GM23338 (cell line): ENCODE data around the gene PSMD12. TPM values are rescaled to one million over a fixed set of nuclear protein-coding genes. Genes with fewer than 3 reads are reported as not detected.

ENCODE experiments used
- ATAC-seq: fragments of 200-7000 bp; cut with Tn5 transposase; 3 replicates; pipeline ENCODE4 v1.9.1; 2020
- DNase-seq: peaks from one replicate; pipeline ENCODE4 v3.0.0-alpha.2; 2015; ENCODE audit warnings: low spot score
- H2AFZ ChIP-seq: fragments of 200-600 bp; sonication (generic); 2 replicates; pipeline ENCODE4 v1.8.0; 2016; ENCODE audit warnings: antibody characterized with exemption, mild to moderate bottlenecking, moderate library complexity
- H3F3A ChIP-seq: fragments of 200-600 bp; sonication (generic); replicated peaks from 2 replicates; pipeline ENCODE4 v1.8.0; 2017; ENCODE audit warnings: antibody characterized with exemption, mixed run types, low read depth
- H3K27ac ChIP-seq: fragments of 200-600 bp; sonication (generic); 2 replicates; pipeline ENCODE4 v1.6.1; 2016; ENCODE audit warnings: low read depth
- H3K27me3 ChIP-seq: fragments of 200-600 bp; sonication (generic); 2 replicates; pipeline ENCODE4 v1.8.0; 2016; ENCODE audit warnings: mild to moderate bottlenecking, mixed run types, moderate library complexity; ENCODE audit not compliant: insufficient read depth
- H3K36me3 ChIP-seq: fragments of 200-600 bp; sonication (generic); 2 replicates; pipeline ENCODE4 v1.8.0; 2016; ENCODE audit warnings: mild to moderate bottlenecking; ENCODE audit not compliant: insufficient read depth
- H3K4me1 ChIP-seq: fragments of 200-600 bp; sonication (generic); 2 replicates; pipeline ENCODE4 v1.8.0; 2016; ENCODE audit warnings: mild to moderate bottlenecking, moderate library complexity; ENCODE audit not compliant: insufficient read depth
- H3K4me2 ChIP-seq: fragments of 200-600 bp; sonication (generic); 2 replicates; pipeline ENCODE4 v1.7.1; 2017; ENCODE audit warnings: mixed run types
- H3K4me3 ChIP-seq: fragments of 200-600 bp; sonication (generic); 2 replicates; pipeline ENCODE4 v1.6.1; 2016; ENCODE audit warnings: mixed run types
- H3K79me2 ChIP-seq: fragments of 200-600 bp; sonication (generic); replicated peaks from 2 replicates; pipeline ENCODE4 v1.8.0; 2017; ENCODE audit warnings: mild to moderate bottlenecking; ENCODE audit not compliant: insufficient read depth
- H3K9me2 ChIP-seq: fragments of 200-600 bp; sonication (generic); 2 replicates; pipeline ENCODE4 v1.8.0; 2017; ENCODE audit not compliant: insufficient read depth
- H4K20me1 ChIP-seq: fragments of 200-600 bp; sonication (generic); replicated peaks from 2 replicates; pipeline ENCODE4 v1.8.0; 2017; ENCODE audit warnings: mild to moderate bottlenecking; ENCODE audit not compliant: insufficient read depth
- H3K27ac Mint-ChIP-seq: 2 replicates; pipeline ENCODE4 v1.8.0; 2020; ENCODE audit warnings: inconsistent platforms, mild to moderate bottlenecking, moderate library complexity, mixed read lengths
- H3K27me3 Mint-ChIP-seq: 3 replicates; pipeline ENCODE4 v1.8.0; 2022; ENCODE audit warnings: low read depth, mild to moderate bottlenecking, moderate library complexity, mixed read lengths, inconsistent platforms; ENCODE audit not compliant: insufficient read depth, poor library complexity
- H3K36me3 Mint-ChIP-seq: 3 replicates; pipeline ENCODE4 v1.8.0; 2021; ENCODE audit warnings: low read depth, mild to moderate bottlenecking, inconsistent platforms, moderate library complexity, mixed read lengths
- H3K4me1 Mint-ChIP-seq: 3 replicates; pipeline ENCODE4 v1.8.0; 2020; ENCODE audit warnings: mild to moderate bottlenecking, inconsistent platforms, mixed read lengths
- H3K4me3 Mint-ChIP-seq: 3 replicates; pipeline ENCODE4 v1.8.0; 2021; ENCODE audit warnings: moderate library complexity, mild to moderate bottlenecking, inconsistent platforms, mixed read lengths
- H3K9me3 Mint-ChIP-seq: 3 replicates; pipeline ENCODE4 v1.8.0; 2020; ENCODE audit warnings: moderate library complexity, mild to moderate bottlenecking, inconsistent platforms, mixed read lengths
- CREB1 ChIP-seq: fragments of 250-450 bp; sonication (Bioruptor Pico); IDR thresholded peaks from 2 replicates; pipeline ENCODE4 v1.5.0; 2020; ENCODE audit warnings: low read depth, mild to moderate bottlenecking, moderate library complexity
- CTCF ChIP-seq, 2 experiments: fragments of 200-600 bp in 1 of 2; sonication (generic) in 1 of 2; conservative IDR thresholded peaks; 2 replicates each; pipeline versions ENCODE4 v1.5.1 to v1.6.1; 2016 to 2017; ENCODE audit warnings: antibody characterized with exemption in 2 of 2, low read depth in 2 of 2, mild to moderate bottlenecking in 2 of 2, moderate library complexity in 1 of 2
- ETS1 ChIP-seq: IDR thresholded peaks from 2 replicates; pipeline ENCODE4 v1.6.1; 2016; ENCODE audit warnings: antibody characterized with exemption
- EZH2 ChIP-seq: fragments of 200-600 bp; sonication (generic); IDR thresholded peaks from one replicate; pipeline ENCODE4 v1.8.0; 2017; ENCODE audit warnings: antibody characterized with exemption, mild to moderate bottlenecking, low read depth; ENCODE audit not compliant: unreplicated experiment
- JUNB ChIP-seq: IDR thresholded peaks from one replicate; pipeline ENCODE4 v1.6.1; 2016; ENCODE audit warnings: antibody characterized with exemption; ENCODE audit not compliant: unreplicated experiment
- NANOG ChIP-seq: IDR thresholded peaks from 2 replicates; pipeline ENCODE4 v1.6.1; 2016; ENCODE audit warnings: antibody characterized with exemption, borderline replicate concordance
- REST ChIP-seq: IDR thresholded peaks from one replicate; pipeline ENCODE4 v1.6.1; 2018; ENCODE audit warnings: antibody characterized with exemption; ENCODE audit not compliant: unreplicated experiment
- ZNF331 ChIP-seq: fragments of 250-450 bp; sonication (Bioruptor Pico); IDR thresholded peaks from 2 replicates; pipeline ENCODE4 v1.5.0; 2020; ENCODE audit warnings: low read depth, mild to moderate bottlenecking, moderate library complexity
- ZNF462 ChIP-seq: fragments of 250-450 bp; sonication (Bioruptor Pico); IDR thresholded peaks from 2 replicates; pipeline ENCODE4 v1.5.0; 2020; ENCODE audit warnings: mild to moderate bottlenecking, moderate library complexity
- polyA plus RNA-seq: library from polyadenylated mRNA; unstranded; fragments of >200 nt; fragmentation: Nextera tagmentation; extraction: Ambion mirVana; gene quantifications from 2 replicates; pipeline ENCODE4 v1.2.1, GENCODE V29; 2016
- total RNA-seq: library from RNA; depleted of rRNA; stranded (reverse); fragments of >200 nt; shearing (Covaris generic); gene quantifications from 2 replicates; pipeline ENCODE4 v1.2.3, GENCODE V29; 2014

The PSMD12 gene
- total and polyA plus RNA-seq, 2 experiments from 2014 or later = 73.7 to 146 TPM

- H3K4me2 ChIP-seq = no peak overlapping the region
- H4K20me1 ChIP-seq = no peaks in the 10 kb centered on the region
- Mint-ChIP-seq H3K36me3 (no peaks in the 10 kb centered on the region), H3K4me1 (peaks cover 7% of the 10 kb centered on the region), H3K27me3 (no peaks in the 10 kb centered on the region), H3K4me3 (no peak overlapping the region), H3K9me3 (no peaks in the 10 kb centered on the region), H3K27ac (no peak overlapping the region)
- H2AFZ ChIP-seq = no peak overlapping the region
- no peaks in the 10 kb centered on the region for H3K36me3 ChIP-seq
- H3K9me2 ChIP-seq = no peaks in the 10 kb centered on the region
- no peaks in the 10 kb centered on the region for H3K79me2 ChIP-seq
- DNase-seq (no peak), ATAC-seq (no peak)
- no peak for TF ChIP-seq ZNF331 (CRISPR knock-in tag)
- no peak for TF ChIP-seq JUNB
- TF ChIP-seq ETS1 = no peak
- no peak for TF ChIP-seq ZNF462
- no peak for TF ChIP-seq NANOG
- no peak for TF ChIP-seq CREB1
- TF ChIP-seq CTCF (conservative IDR thresholded peaks at IDR 0.05; ENCODE audit: low read depth in 2 of 2) = no peak
- no peak for TF ChIP-seq REST
- no peak for TF ChIP-seq EZH2
- no peak overlapping the region for H3K4me3 ChIP-seq
- no peaks in the 10 kb centered on the region for H3F3A ChIP-seq
- no peaks in the 10 kb centered on the region for H3K27me3 ChIP-seq
- H3K4me1 ChIP-seq = peaks cover 10% of the 10 kb centered on the region
- H3K27ac ChIP-seq = no peak overlapping the region
Measured at GRCh38 chr17:67316781-67317180, 49.6 kb downstream of the PSMD12 start.
